Stimulated activated CD8-positive, alpha-beta memory T cell treated with anti-CD3 and anti-CD28 coated beads, Interleukin-15, amount 100 ng/mL, for 48 hours (primary cell): Measurements from ENCODE around the gene COG7.
"Not testable (repeated sequence)": the region's sequence is repeated elsewhere in the genome, so short reads cannot be mapped to it uniquely, and the experiment has no call there.

Source experiments
- DNase-seq, 2 donors: peaks; one replicate each; pipeline ENCODE4 v3.0.0-alpha.2; 2020; ENCODE audit warnings: low read depth in 2 of 2

COG7 gene

GRCh38 chr16:23452572-23453337 lies at the start of gene COG7:
TSS of gene COG7 (minus strand) at chr16:23453189. CDS start at chr16:23452994, 195 bp downstream.
- peak; percentile 76 to 81 for DNase-seq

- DNase-seq, result no peak
These were observed 49.5 kb upstream of the COG7 start for GRCh38 chr16:23502466-23502865.

GRCh38 chr16:23501291-23501690 lies 48.3 kb upstream of the COG7 start:
- DNase-seq, result no peak

GRCh38 chr16:23500862-23501225 lies 47.9 kb upstream of the COG7 start:
- no peak for DNase-seq

- DNase-seq, result no peak
These were observed 47.3 kb upstream of the COG7 start for GRCh38 chr16:23500212-23500861.

- no peak for DNase-seq
These were observed 46.8 kb upstream of the COG7 start for GRCh38 chr16:23499801-23500200.

- DNase-seq, result no peak
These were observed 45.9 kb upstream of the COG7 start for GRCh38 chr16:23498863-23499262.

- DNase-seq, result no peak
These were observed 44.5 kb upstream of the COG7 start for GRCh38 chr16:23497543-23497868.

- DNase-seq, result no peak
These were observed 44.0 kb upstream of the COG7 start for GRCh38 chr16:23496821-23497542.

GRCh38 chr16:23495671-23496070 lies 42.7 kb upstream of the COG7 start:
- DNase-seq, result no peak

GRCh38 chr16:23494188-23494587 lies 41.2 kb upstream of the COG7 start:
- DNase-seq, result no peak

GRCh38 chr16:23491490-23492391 lies 38.8 kb upstream of the COG7 start:
- no peak for DNase-seq

GRCh38 chr16:23486480-23486879 lies 33.5 kb upstream of the COG7 start:
- no peak for DNase-seq

GRCh38 chr16:23485841-23486240 lies 32.9 kb upstream of the COG7 start:
- no peak for DNase-seq

- no peak for DNase-seq
These were observed 32.2 kb upstream of the COG7 start for GRCh38 chr16:23485257-23485614.

GRCh38 chr16:23484510-23485256 lies 31.7 kb upstream of the COG7 start:
- no peak for DNase-seq

GRCh38 chr16:23483492-23483891 lies 30.5 kb upstream of the COG7 start:
- DNase-seq, result not testable (repeated sequence)

- no peak for DNase-seq
These were observed 29.8 kb upstream of the COG7 start for GRCh38 chr16:23482778-23483177.

- DNase-seq, result no peak
These were observed 27.3 kb upstream of the COG7 start for GRCh38 chr16:23480257-23480656.

- DNase-seq, result no peak
These were observed 26.1 kb upstream of the COG7 start for GRCh38 chr16:23479138-23479537.

GRCh38 chr16:23478566-23478965 lies 25.6 kb upstream of the COG7 start:
- no peak for DNase-seq
